B cell (primary cell): ENCODE results near the gene CELSR3. TPM values are rescaled to one million over a fixed set of nuclear protein-coding genes. Genes with fewer than 3 reads are reported as not detected.

Source experiments
- ATAC-seq: fragments of 200-7000 bp; cut with Tn5 transposase; one replicate; pipeline ENCODE4 v1.10.0; 2021; ENCODE audit warnings: low read depth, mild to moderate bottlenecking, moderate number of reproducible peaks, moderate library complexity
- CTCF ChIA-PET: fragments of 350-600 bp; sonication (Branson Sonifier 250); formaldehyde crosslinking; loops from one replicate; lab custom pipeline; 2021; ENCODE audit warnings: antibody characterized with exemption, inconsistent platforms; lab: Charles Lee
- POLR2A ChIA-PET: fragments of 350-600 bp; sonication (Branson Sonifier 250); formaldehyde crosslinking; loops from one replicate; lab custom pipeline; 2021; ENCODE audit warnings: antibody characterized with exemption; lab: Charles Lee
- DNase-seq: peaks from one replicate; pipeline ENCODE4 v3.0.0; 2013
- H2AFZ ChIP-seq: 2 replicates; pipeline ENCODE4 v1.6.1; 2012; ENCODE audit warnings: mild to moderate bottlenecking, low read depth, low read length; ENCODE audit not compliant: insufficient read depth, poor library complexity, severe bottlenecking
- H3K27ac ChIP-seq, 2 donors: 1 replicate in 1 of 2; 2 replicates in 1 of 2; pipeline ENCODE4 v1.5.1; 2012 to 2013; ENCODE audit warnings: low read length in 2 of 2, mild to moderate bottlenecking in 2 of 2, moderate library complexity in 1 of 2
- H3K27me3 ChIP-seq, 4 experiments: fragments of 200-600 bp in 1 of 4; sonication (generic) in 1 of 4; replicated peaks in 1 of 4; 1 replicate in 2 of 4; 2 replicates in 2 of 4; pipeline versions ENCODE4 v1.6.1 to v1.7.0; 2013 to 2016; ENCODE audit warnings: low read length in 3 of 4, mild to moderate bottlenecking in 2 of 4, mixed read lengths in 1 of 4, moderate library complexity in 1 of 4; ENCODE audit not compliant: insufficient read depth in 4 of 4, control insufficient read depth in 3 of 4; ENCODE audit errors: control extremely low read depth in 1 of 4
- H3K36me3 ChIP-seq, 2 experiments: replicated peaks in 1 of 2; 1 replicate in 1 of 2; 2 replicates in 1 of 2; pipeline versions ENCODE4 v1.6.1 to v1.7.1; 2013; ENCODE audit warnings: low read length in 1 of 2; ENCODE audit not compliant: insufficient read depth in 2 of 2, control insufficient read depth in 1 of 2; ENCODE audit errors: control extremely low read depth in 1 of 2, extremely low read depth in 1 of 2
- H3K4me1 ChIP-seq, 2 donors: fragments of 200-600 bp in 1 of 2; sonication (generic) in 1 of 2; 1 replicate in 1 of 2; 2 replicates in 1 of 2; pipeline versions ENCODE4 v1.5.1 to v1.6.1; 2013 to 2017; ENCODE audit warnings: low read length in 2 of 2; ENCODE audit not compliant: control insufficient read depth in 2 of 2, insufficient read depth in 2 of 2
- H3K4me2 ChIP-seq: replicated peaks from 2 replicates; pipeline ENCODE3; 2012; ENCODE audit warnings: mild to moderate bottlenecking, low read depth, low read length; ENCODE audit not compliant: poor library complexity, severe bottlenecking
- H3K4me3 ChIP-seq, 5 experiments: fragments of 200-600 bp in 1 of 5; sonication (generic) in 1 of 5; 1 replicate in 3 of 5; 2 replicates in 2 of 5; pipeline versions ENCODE4 v1.5.1 to v1.7.0; 2011 to 2016; ENCODE audit warnings: low read length in 4 of 5, mild to moderate bottlenecking in 4 of 5, low read depth in 2 of 5, control low read depth in 1 of 5, moderate library complexity in 1 of 5; ENCODE audit not compliant: insufficient read depth in 1 of 5; ENCODE audit errors: control extremely low read depth in 1 of 5, extremely low read depth in 1 of 5
- H3K79me2 ChIP-seq: fragments of 200-600 bp; sonication (generic); one replicate; pipeline ENCODE4 v1.6.0; 2016; ENCODE audit warnings: low read length; ENCODE audit not compliant: control insufficient read depth, insufficient read depth
- H3K9ac ChIP-seq: fragments of 200-600 bp; sonication (generic); 2 replicates; pipeline ENCODE4 v1.6.1; 2017; ENCODE audit warnings: mild to moderate bottlenecking, low read length, moderate library complexity
- H3K9me3 ChIP-seq, 3 donors: one replicate each; pipeline versions ENCODE4 v1.6.1 to v1.7.1; 2013; ENCODE audit warnings: low read length in 2 of 3; ENCODE audit not compliant: control insufficient read depth in 2 of 3, insufficient read depth in 1 of 3; ENCODE audit errors: control extremely low read depth in 1 of 3
- H4K20me1 ChIP-seq: 2 replicates; pipeline ENCODE4 v1.6.0; 2012; ENCODE audit warnings: mild to moderate bottlenecking, low read length; ENCODE audit not compliant: insufficient read depth, control insufficient read depth, poor library complexity, severe bottlenecking
- H3K27ac Mint-ChIP-seq: one replicate; pipeline ENCODE4 v1.8.0; 2021; ENCODE audit warnings: mixed read lengths
- H3K27me3 Mint-ChIP-seq: one replicate; pipeline ENCODE4 v1.8.0; 2021; ENCODE audit warnings: mixed read lengths
- H3K4me1 Mint-ChIP-seq: one replicate; pipeline ENCODE4 v1.8.0; 2021; ENCODE audit warnings: mixed read lengths
- H3K4me3 Mint-ChIP-seq: one replicate; pipeline ENCODE4 v1.8.0; 2021; ENCODE audit warnings: mixed read lengths
- H3K9me3 Mint-ChIP-seq: one replicate; pipeline ENCODE4 v1.8.0; 2022; ENCODE audit warnings: mixed read lengths; ENCODE audit not compliant: insufficient read depth
- CTCF ChIP-seq: fragments of 200-600 bp; IDR thresholded peaks from one replicate; pipeline ENCODE4 v1.8.0; 2022; ENCODE audit warnings: antibody characterized with exemption, mild to moderate bottlenecking
- EZH2 ChIP-seq: IDR thresholded peaks from 2 replicates; pipeline ENCODE4 v1.6.1; 2012; ENCODE audit warnings: borderline replicate concordance, low read depth, mild to moderate bottlenecking, moderate library complexity, low read length; ENCODE audit not compliant: insufficient read depth, poor library complexity, severe bottlenecking
- WGBS: methylation state at CpG from one replicate; pipeline ENCODE4 v1.1.5; 2013; ENCODE audit warnings: missing lambda C conversion rate; ENCODE audit not compliant: insufficient coverage; 5-methylcytosine and 5-hydroxymethylcytosine counted together
- intact Hi-C: fragments of 100-400 bp; cut with micrococcal nuclease; formaldehyde crosslinking; loops from one replicate; pipeline ENCODE4 v1.10.0; 2022
- polyA plus RNA-seq: library from polyadenylated mRNA; depleted of rRNA; stranded (reverse); fragments of >200 nt; gene quantifications from 2 replicates; pipeline ENCODE4 v1.2.3, GENCODE V29; 2012
- total RNA-seq, 2 donors: library from RNA; stranded (reverse); fragments of 120-200 nt in 1 of 2; gene quantifications; 1 replicate in 1 of 2; 2 replicates in 1 of 2; pipeline versions ENCODE4 v1.2.3 to v1.2.4, GENCODE V29; 2013 to 2022

CELSR3 gene
- total and polyA plus RNA-seq, 2 donors (not counting 1 experiment from before 2014, with no cell fraction given) = 2.4 to 2.5 TPM

GRCh38 chr3:48630833-48631232 is 31.9 kb downstream of the CELSR3 start:
- intact Hi-C loops = no loop called here
- WGBS = 93% methylated on average over 12 of the region's 12 CpGs
- Mint-ChIP-seq H3K27me3 (no peaks in the 10 kb centered on the region), H3K4me3 (no peak overlapping the region), H3K4me1 (peaks cover 8% of the 10 kb centered on the region), H3K27ac (no peak overlapping the region), H3K9me3 (no peaks in the 10 kb centered on the region)
- POLR2A ChIA-PET = no interaction called here
- Histone ChIP-seq H3K27me3 (no peaks in the 10 kb centered on the region), H3K9ac (no peak overlapping the region), H3K4me1 (peaks cover 6 to 9% of the 10 kb centered on the region in 2 donors), H3K79me2 (no peaks in the 10 kb centered on the region), H3K4me3 (no peak overlapping the region), H2AFZ (no peak overlapping the region), H3K27ac (no peak overlapping the region), H3K4me2 (no peak overlapping the region), H3K9me3 (no peaks in the 10 kb centered on the region), H4K20me1 (no peaks in the 10 kb centered on the region), H3K36me3 (no peaks in the 10 kb centered on the region)
- CTCF ChIA-PET = interaction anchor here (0.6 kb wide), 1 partner anchor 203 kb away, joined by 3 read pairs; no protein-coding TSS in a partner anchor
- ATAC-seq (no peak), DNase-seq (no peak)
- TF ChIP-seq CTCF = no peak
- no peak for TF ChIP-seq EZH2

- no peaks in the 10 kb centered on the region for H3K9me3 ChIP-seq
- H3K27ac Mint-ChIP-seq = no peak overlapping the region
- H3K79me2 ChIP-seq = no peaks in the 10 kb centered on the region
- no peak overlapping the region for H3K4me2 ChIP-seq
- TF ChIP-seq EZH2 (no peak), CTCF (no peak)
- no peak overlapping the region for H3K4me3 ChIP-seq
- ChIA-PET POLR2A (no interaction called here), CTCF (interaction anchor here (0.6 kb wide), 1 partner anchor 202 kb away, joined by 3 read pairs; no protein-coding TSS in a partner anchor)
- ATAC-seq (no peak), DNase-seq (no peak)
- H3K9me3 Mint-ChIP-seq = no peaks in the 10 kb centered on the region
- peaks cover 4 to 6% of the 10 kb centered on the region in 2 donors for H3K4me1 ChIP-seq
- H4K20me1 ChIP-seq = no peaks in the 10 kb centered on the region
- no peaks in the 10 kb centered on the region for H3K36me3 ChIP-seq
- no peak overlapping the region for H3K9ac ChIP-seq
- H3K4me1 Mint-ChIP-seq = peaks cover 7% of the 10 kb centered on the region
- no peak overlapping the region for H2AFZ ChIP-seq
- intact Hi-C loops = no loop called here
- no peak overlapping the region for H3K4me3 Mint-ChIP-seq
- no peak overlapping the region for H3K27ac ChIP-seq
- no peaks in the 10 kb centered on the region for H3K27me3 Mint-ChIP-seq
- WGBS = 100% methylated on average over 7 of the region's 8 CpGs
- no peaks in the 10 kb centered on the region for H3K27me3 ChIP-seq
Measured at GRCh38 chr3:48630407-48630806, 32.3 kb downstream of the CELSR3 start.
